WI38 (cell line): ENCODE results near the gene LARP4B.

Experiments used
- H3K4me3 ChIP-seq: 2 replicates; pipeline ENCODE4 v1.5.1; 2011; ENCODE audit warnings: low read depth, mild to moderate bottlenecking, control low read depth, low read length
- TF ChIP-seq, protein P1 (sequence below): IDR thresholded peaks from 2 replicates; pipeline ENCODE4 v1.5.1; 2012; ENCODE audit warnings: low read depth, mild to moderate bottlenecking, control low read depth, low read length

LARP4B gene

DNA sequence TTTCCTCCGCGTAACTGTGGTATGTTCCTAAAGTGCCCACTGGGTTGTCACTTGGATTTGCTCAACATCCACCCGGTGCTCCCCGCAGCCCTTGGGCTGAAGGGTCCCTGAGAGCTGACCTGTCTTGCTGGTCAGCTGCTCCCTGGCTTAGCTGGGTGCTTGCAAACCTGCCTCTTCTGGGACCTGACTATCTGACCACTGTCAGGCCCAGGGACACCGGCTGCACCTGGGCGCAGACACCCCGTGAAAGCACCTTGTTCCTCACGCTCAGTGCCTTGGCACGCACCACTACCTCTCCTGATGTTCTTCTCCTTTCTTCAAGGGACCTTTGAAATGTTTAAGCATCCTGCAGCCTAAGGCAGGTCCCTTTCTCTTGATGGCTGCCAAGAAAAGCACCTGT, 26.6 kb upstream of the LARP4B start:
- TF ChIP-seq, protein P1, sequence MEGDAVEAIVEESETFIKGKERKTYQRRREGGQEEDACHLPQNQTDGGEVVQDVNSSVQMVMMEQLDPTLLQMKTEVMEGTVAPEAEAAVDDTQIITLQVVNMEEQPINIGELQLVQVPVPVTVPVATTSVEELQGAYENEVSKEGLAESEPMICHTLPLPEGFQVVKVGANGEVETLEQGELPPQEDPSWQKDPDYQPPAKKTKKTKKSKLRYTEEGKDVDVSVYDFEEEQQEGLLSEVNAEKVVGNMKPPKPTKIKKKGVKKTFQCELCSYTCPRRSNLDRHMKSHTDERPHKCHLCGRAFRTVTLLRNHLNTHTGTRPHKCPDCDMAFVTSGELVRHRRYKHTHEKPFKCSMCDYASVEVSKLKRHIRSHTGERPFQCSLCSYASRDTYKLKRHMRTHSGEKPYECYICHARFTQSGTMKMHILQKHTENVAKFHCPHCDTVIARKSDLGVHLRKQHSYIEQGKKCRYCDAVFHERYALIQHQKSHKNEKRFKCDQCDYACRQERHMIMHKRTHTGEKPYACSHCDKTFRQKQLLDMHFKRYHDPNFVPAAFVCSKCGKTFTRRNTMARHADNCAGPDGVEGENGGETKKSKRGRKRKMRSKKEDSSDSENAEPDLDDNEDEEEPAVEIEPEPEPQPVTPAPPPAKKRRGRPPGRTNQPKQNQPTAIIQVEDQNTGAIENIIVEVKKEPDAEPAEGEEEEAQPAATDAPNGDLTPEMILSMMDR, result no peak
- no peak overlapping the region for H3K4me3 ChIP-seq

GRCh38 chr10:955820-956217, 24.3 kb upstream of the LARP4B start:
- H3K4me3 ChIP-seq, result no peak overlapping the region
- TF ChIP-seq, protein P1, result no peak

DNA sequence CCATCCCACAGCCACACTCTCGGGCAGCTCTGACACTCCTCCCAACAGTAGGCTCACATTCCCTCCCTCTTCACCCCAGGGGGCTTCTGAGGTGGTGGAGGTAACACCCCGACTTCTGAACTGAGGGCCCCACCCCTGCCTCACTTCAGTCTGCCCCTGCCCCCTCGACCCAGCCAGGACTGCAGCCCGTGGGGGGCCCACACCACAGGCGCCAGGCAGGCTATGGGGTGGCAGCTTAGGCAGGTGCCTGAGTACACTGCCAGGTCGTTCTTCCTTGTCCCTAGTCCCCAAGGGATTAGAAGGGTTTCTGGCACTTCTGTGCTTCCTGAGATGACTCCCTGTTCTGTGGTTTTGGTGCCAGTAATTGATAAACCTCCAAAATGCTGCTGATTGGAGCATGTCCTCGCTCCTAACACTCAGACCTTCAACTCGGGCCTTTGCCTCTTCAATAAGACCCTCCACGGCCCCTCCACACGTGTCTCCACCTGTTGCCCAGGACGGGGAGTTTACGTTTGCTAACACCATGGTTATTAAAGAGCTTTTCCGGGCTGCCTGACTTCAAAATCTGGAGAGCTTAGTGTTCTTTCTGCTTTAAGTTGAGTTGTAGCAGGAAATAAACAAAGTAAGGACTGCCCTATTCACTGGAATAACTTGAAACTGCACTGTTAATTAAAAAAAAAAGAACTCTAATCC, 23.8 kb upstream of the LARP4B start:
- TF ChIP-seq, protein P1, result no peak
- no peak overlapping the region for H3K4me3 ChIP-seq

GRCh38 chr10:954396-954795, 22.9 kb upstream of the LARP4B start:
- no peak overlapping the region for H3K4me3 ChIP-seq
- TF ChIP-seq, protein P1, result no peak

DNA sequence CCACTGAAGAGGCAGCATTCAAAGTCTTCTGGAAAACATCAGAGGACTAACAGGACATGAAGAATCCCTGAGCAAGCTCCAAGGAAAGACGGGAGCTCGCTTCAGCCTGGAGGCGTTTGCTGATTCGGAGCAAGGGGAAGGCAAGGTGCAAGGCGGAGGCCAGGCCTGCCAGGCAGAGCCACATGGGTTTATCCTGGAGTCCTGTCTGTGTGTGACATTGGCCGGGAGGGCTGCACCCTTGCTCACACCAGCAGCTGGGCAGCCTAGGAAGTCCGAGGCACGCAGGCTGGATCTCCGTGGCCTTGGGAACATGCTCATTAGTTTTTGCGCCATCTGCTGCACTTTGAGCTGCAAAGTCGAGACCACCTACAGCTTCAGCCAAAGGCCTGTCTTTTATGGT, 22.3 kb upstream of the LARP4B start:
- TF ChIP-seq, protein P1, result no peak
- H3K4me3 ChIP-seq, result no peak overlapping the region

- TF ChIP-seq, protein P1, result no peak
- no peak overlapping the region for H3K4me3 ChIP-seq
These were observed 17.9 kb upstream of the LARP4B start for GRCh38 chr10:949446-949845.

GRCh38 chr10:948347-948746, 16.8 kb upstream of the LARP4B start:
- TF ChIP-seq, protein P1, result no peak
- no peak overlapping the region for H3K4me3 ChIP-seq
